K562 (cell line): ENCODE data around the gene YJU2. TPM values are rescaled to one million over a fixed set of nuclear protein-coding genes. Genes with fewer than 3 reads are reported as not detected.

Experiments
- ATF1 ChIP-seq, 2 experiments: fragments of 450-650 bp in 1 of 2; IDR thresholded peaks; 2 replicates each; pipeline ENCODE4 v1.6.1; 2016; ENCODE audit warnings: missing compliant biosample characterization in 1 of 2, missing genetic modification characterization in 1 of 2
- CBX3 ChIP-seq, 2 experiments: IDR thresholded peaks; 1 replicate in 1 of 2; 2 replicates in 1 of 2; pipeline ENCODE4 v1.6.1; 2012; ENCODE audit warnings: inconsistent platforms in 2 of 2, low read length in 2 of 2, borderline replicate concordance in 1 of 2, control low read depth in 1 of 2
- CHD2 ChIP-seq: IDR thresholded peaks from 2 replicates; pipeline ENCODE4 v1.6.1; 2011; ENCODE audit warnings: low read depth, low read length
- DIDO1 ChIP-seq: fragments of 450-650 bp; IDR thresholded peaks from 2 replicates; pipeline ENCODE4 v1.6.1; 2016; ENCODE audit warnings: low read depth, missing biosample characterization, missing genetic modification characterization
- ESRRA ChIP-seq: fragments of 450-650 bp; IDR thresholded peaks from 2 replicates; pipeline ENCODE4 v1.6.1; 2014; ENCODE audit warnings: low read depth, mild to moderate bottlenecking, moderate library complexity, borderline replicate concordance
- ETV6 ChIP-seq, 3 experiments: fragments of 150-350 bp in 1 of 3; sonication (generic) in 1 of 3; formaldehyde crosslinking in 1 of 3; IDR thresholded peaks; 2 replicates each; pipeline versions ENCODE4 v1.6.1 to v1.8.0; 2014 to 2022; ENCODE audit warnings: borderline replicate concordance in 2 of 3, low read depth in 2 of 3, antibody characterized with exemption in 1 of 3, low read length in 1 of 3, mild to moderate bottlenecking in 1 of 3, missing genetic modification reagents in 1 of 3
- HIVEP1 ChIP-seq: fragments of 250-450 bp; sonication (Bioruptor Pico); IDR thresholded peaks from 2 replicates; pipeline ENCODE4 v1.4.0; 2020; ENCODE audit warnings: mild to moderate bottlenecking
- HMGXB4 ChIP-seq: sonication (generic); formaldehyde crosslinking; IDR thresholded peaks from 2 replicates; pipeline ENCODE4 v1.8.1; 2023; ENCODE audit warnings: mild to moderate bottlenecking, missing genetic modification reagents
- JUN ChIP-seq, 2 experiments: sonication (generic) in 1 of 2; formaldehyde crosslinking in 1 of 2; IDR thresholded peaks; 2 replicates each; pipeline versions ENCODE4 v1.6.1 to v1.8.0; 2012 to 2022; ENCODE audit warnings: borderline replicate concordance in 2 of 2, mild to moderate bottlenecking in 2 of 2, improper control_type of control experiment in 1 of 2, low read depth in 1 of 2, low read length in 1 of 2, missing genetic modification reagents in 1 of 2
- KAT7 ChIP-seq: sonication (generic); formaldehyde crosslinking; IDR thresholded peaks from 2 replicates; pipeline ENCODE4 v1.8.0; 2022; ENCODE audit warnings: missing genetic modification reagents, mild to moderate bottlenecking, borderline replicate concordance
- MED1 ChIP-seq: sonication (generic); formaldehyde crosslinking; IDR thresholded peaks from 2 replicates; pipeline ENCODE4 v1.8.1; 2023; ENCODE audit warnings: missing genetic modification reagents, borderline replicate concordance
- MEF2D ChIP-seq: conservative IDR thresholded peaks from 2 replicates; pipeline ENCODE4 v1.6.1; 2016; ENCODE audit warnings: low read depth, missing genetic modification characterization, missing compliant biosample characterization
- NONO ChIP-seq, 2 experiments: fragments of 200-400 bp in 1 of 2; fragments of 450-650 bp in 1 of 2; formaldehyde crosslinking in 1 of 2; IDR thresholded peaks; 2 replicates each; pipeline ENCODE4 v1.6.1; 2017; ENCODE audit warnings: low read depth in 2 of 2, mild to moderate bottlenecking in 2 of 2, moderate library complexity in 2 of 2, low read length in 1 of 2
- RBM15 ChIP-seq: fragments of 200-400 bp; formaldehyde crosslinking; IDR thresholded peaks from 2 replicates; pipeline ENCODE4 v1.6.1; 2018; ENCODE audit warnings: mild to moderate bottlenecking, low read length, moderate library complexity; ENCODE audit not compliant: insufficient read depth
- TRIM28 ChIP-seq: fragments of 450-650 bp; IDR thresholded peaks from 2 replicates; pipeline ENCODE4 v1.6.1; 2017
- YY1 ChIP-seq, 3 experiments: IDR thresholded peaks; 2 replicates each; pipeline ENCODE4 v1.6.1; 2011; ENCODE audit warnings: low read length in 2 of 3, mild to moderate bottlenecking in 2 of 3, moderate library complexity in 2 of 3, borderline replicate concordance in 1 of 3, control low read depth in 1 of 3, low read depth in 1 of 3; ENCODE audit not compliant: insufficient read depth in 3 of 3, insufficient replicate concordance in 2 of 3, control insufficient read depth in 1 of 3, insufficient read length in 1 of 3; ENCODE audit errors: extremely low read depth in 1 of 3
- ZBTB11 ChIP-seq, 3 experiments: fragments of 200-800 bp in 1 of 3; fragments of 250-450 bp in 1 of 3; fragments of 450-650 bp in 1 of 3; sonication (Bioruptor Pico) in 1 of 3; sonication (Bioruptor generic) in 1 of 3; formaldehyde crosslinking in 1 of 3; IDR thresholded peaks; 2 replicates each; pipeline versions ENCODE4 v1.6.1 to v1.8.0; 2016 to 2022; ENCODE audit warnings: mild to moderate bottlenecking in 2 of 3, missing genetic modification characterization in 2 of 3, missing compliant biosample characterization in 1 of 3, moderate library complexity in 1 of 3
- ZNF239 ChIP-seq: fragments of 250-450 bp; sonication (Bioruptor Pico); IDR thresholded peaks from 2 replicates; pipeline ENCODE4 v1.4.0; 2020; ENCODE audit warnings: mild to moderate bottlenecking
- ZNF354B ChIP-seq: fragments of 250-450 bp; sonication (Bioruptor Pico); IDR thresholded peaks from 2 replicates; pipeline ENCODE4 v1.4.0; 2020
- polyA plus RNA-seq, 8 experiments: library from polyadenylated mRNA; depleted of rRNA in 4 of 8; stranded (reverse) in 5 of 8; unstranded in 3 of 8; fragments of >200 nt; fragmentation: Nextera tagmentation in 2 of 8; fragmentation: Illumina TruSeq in 1 of 8; extraction: Ambion mirVana in 2 of 8; extraction: Trizol in 1 of 8; gene quantifications; 2 replicates each; pipeline versions ENCODE4 v1.2.1 to v1.2.3, GENCODE V29; 2011 to 2014; ENCODE audit warnings: inconsistent platforms in 1 of 8, missing spikeins in 1 of 8
- total RNA-seq, 7 experiments: library from RNA; depleted of rRNA in 6 of 7; stranded (reverse); fragments of >200 nt in 6 of 7; fragmentation: Illumina TruSeq in 2 of 7; extraction: Trizol in 2 of 7; gene quantifications; 2 replicates each; pipeline versions ENCODE4 v1.2.1 to v1.2.3, GENCODE V29; 2011 to 2021; ENCODE audit warnings: low replicate concordance in 1 of 7

The YJU2 gene
- total and polyA plus RNA-seq, 9 of the 15 experiments (the other 6 are each of a cell fraction or from before 2014, with no cell fraction given), result 0.41 to 34.9 (median 19.3) TPM

GRCh38 chr19:4246767-4247593, at the start of gene YJU2 (continued):
- TF ChIP-seq ZBTB11 (CRISPR knock-in tag; IDR thresholded peaks at IDR 0.05) (peak; percentile 96 to 99 (median 99)), CBX3 (IDR thresholded peaks at IDR 0.05; ENCODE audit: borderline replicate concordance in 1 of 2, low read length in 2 of 2) (peak in 1 of 2 experiments; percentile 98; a peak in 2 of 3 replicates), MED1 (CRISPR knock-in tag) (no peak), CHD2 (peak; percentile 88), ATF1 (CRISPR knock-in tag; IDR thresholded peaks at IDR 0.05) (no peak; the same call in 1 of the 2 replicates), ATF1 (tag; IDR thresholded peaks at IDR 0.05) (peak; percentile 99), RBM15 (no peak), JUN (IDR thresholded peaks at IDR 0.05; ENCODE audit: borderline replicate concordance, low read depth, low read length) (peak; percentile 56; the same call in 1 of the 2 replicates), JUN (CRISPR knock-in tag; IDR thresholded peaks at IDR 0.05; ENCODE audit: borderline replicate concordance) (peak; percentile 18; the same call in 1 of the 2 replicates), ESRRA (0 out of 2 replicates have a peak, but pooled peaks have one; percentile 48), NONO (IDR thresholded peaks at IDR 0.05; ENCODE audit: low read depth in 2 of 2, low read length in 1 of 2) (no peak), MEF2D (tag) (peak; percentile 30; the same call in 1 of the 2 replicates), KAT7 (no peak; the same call in 1 of the 2 replicates), ZNF239 (no peak), ZNF354B (no peak), ETV6 (IDR thresholded peaks at IDR 0.05; ENCODE audit: borderline replicate concordance in 1 of 2, low read depth in 2 of 2, low read length in 1 of 2) (no peak), ETV6 (CRISPR knock-in tag; IDR thresholded peaks at IDR 0.05; ENCODE audit: borderline replicate concordance) (no peak), HMGXB4 (CRISPR knock-in tag) (peak; percentile 62; the same call in 1 of the 2 replicates), DIDO1 (tag) (peak; percentile 98), TRIM28 (0 out of 2 replicates have a peak, but pooled peaks have one; percentile 65), HIVEP1 (CRISPR knock-in tag) (0 out of 2 replicates have a peak, but pooled peaks have one; percentile 3), YY1 (IDR thresholded peaks at IDR 0.05; ENCODE audit: borderline replicate concordance in 1 of 3, control insufficient read depth in 1 of 3, extremely low read depth in 1 of 3, insufficient read depth in 3 of 3, insufficient read length in 1 of 3, insufficient replicate concordance in 2 of 3, low read depth in 1 of 3, low read length in 2 of 3) (peak; percentile 20 to 86 (median 78))
